Panc1 (cell line): ENCODE results near the gene TMEM253. TPM values are rescaled to one million over a fixed set of nuclear protein-coding genes. Genes with fewer than 3 reads are reported as not detected.

Experiments
- ATAC-seq: fragments of 200-7000 bp; cut with Tn5 transposase; 2 replicates; pipeline ENCODE4 v1.9.1; 2020; ENCODE audit warnings: mild to moderate bottlenecking, moderate library complexity
- BruUV-seq: library from RNA; stranded (reverse); fragments of 400-500 nt; replicated peaks from 2 replicates; lab custom pipeline; 2021; lab: Mats Ljungman, UMichigan
- CTCF ChIA-PET: fragments of 300-600 bp; sonication (Branson Sonifier 250); formaldehyde crosslinking; loops from one replicate; lab custom pipeline; 2022; ENCODE audit warnings: antibody characterized with exemption; lab: Charles Lee
- POLR2A ChIA-PET: fragments of 300-600 bp; sonication (Branson Sonifier 250); formaldehyde crosslinking; loops from one replicate; lab custom pipeline; 2022; ENCODE audit warnings: antibody characterized with exemption; lab: Charles Lee
- DNase-seq: peaks from one replicate; pipeline ENCODE4 v3.0.0-alpha.2; 2010; ENCODE audit warnings: low read depth, low spot score
- H3K27ac ChIP-seq: 2 replicates; pipeline ENCODE4 v1.5.1; 2011; ENCODE audit warnings: mild to moderate bottlenecking, low read length, inconsistent platforms
- H3K27me3 ChIP-seq: fragments of 200-500 bp; sonication (Bioruptor generic); 2 replicates; pipeline ENCODE4 v1.6.0; 2014; ENCODE audit warnings: low read length, inconsistent platforms; ENCODE audit not compliant: control insufficient read depth, insufficient read depth
- H3K36me3 ChIP-seq: fragments of 200-500 bp; sonication (Bioruptor generic); 2 replicates; pipeline ENCODE4 v1.5.1; 2014; ENCODE audit warnings: inconsistent platforms, mild to moderate bottlenecking, low read length, moderate library complexity; ENCODE audit not compliant: control insufficient read depth, insufficient read depth
- H3K4me1 ChIP-seq: 2 replicates; pipeline ENCODE4 v1.5.1; 2011; ENCODE audit warnings: inconsistent platforms, mild to moderate bottlenecking, low read length, moderate library complexity; ENCODE audit not compliant: control insufficient read depth, insufficient read depth
- H3K4me3 ChIP-seq, 2 experiments: 2 replicates each; pipeline ENCODE4 v1.5.1; 2011 to 2012; ENCODE audit warnings: low read depth in 2 of 2, low read length in 2 of 2, mild to moderate bottlenecking in 2 of 2, inconsistent platforms in 1 of 2, moderate library complexity in 1 of 2
- H3K9me3 ChIP-seq: fragments of 200-500 bp; sonication (Bioruptor generic); 2 replicates; pipeline ENCODE4 v1.5.1; 2014; ENCODE audit warnings: low read depth, mild to moderate bottlenecking, inconsistent platforms, low read length, moderate library complexity; ENCODE audit not compliant: control insufficient read depth, insufficient read depth
- POLR2AphosphoS5 ChIP-seq: IDR thresholded peaks from 2 replicates; pipeline ENCODE4 v1.6.1; 2012; ENCODE audit warnings: mild to moderate bottlenecking, low read depth, low read length, moderate library complexity
- SIN3A ChIP-seq: IDR thresholded peaks from 2 replicates; pipeline ENCODE4 v1.6.1; 2012; ENCODE audit warnings: low read depth, mild to moderate bottlenecking, low read length, moderate library complexity, borderline replicate concordance; ENCODE audit not compliant: insufficient read depth
- TCF7L2 ChIP-seq: IDR thresholded peaks from 2 replicates; pipeline ENCODE4 v1.6.1; 2011; ENCODE audit warnings: mild to moderate bottlenecking, low read depth, low read length, inconsistent platforms
- in situ Hi-C: cut with HindIII; loops from 2 replicates; pipeline ENCODE4 v1.10.0; 2016; ENCODE audit warnings: low sequenced_read_pairs, low pct_unique_long_range_greater_than_20kb
- intact Hi-C: fragments of 100-400 bp; cut with micrococcal nuclease; formaldehyde crosslinking; loops from one replicate; pipeline ENCODE4 v1.10.0; 2022; ENCODE audit not compliant: unreplicated experiment
- total RNA-seq: library from RNA; stranded (reverse); gene quantifications from one replicate; pipeline ENCODE4 v1.2.1, GENCODE V29; 2021; ENCODE audit not compliant: unreplicated experiment
- TF ChIP-seq, protein P1 (sequence below): fragments of 450-650 bp; IDR thresholded peaks from 2 replicates; pipeline ENCODE4 v1.5.1; 2017; ENCODE audit warnings: mild to moderate bottlenecking
- TF ChIP-seq, protein P2 (sequence below), 2 experiments: IDR thresholded peaks; 2 replicates each; pipeline ENCODE4 v1.6.1; 2011 to 2012; ENCODE audit warnings: low read depth in 2 of 2, control low read depth in 1 of 2, low read length in 1 of 2, mild to moderate bottlenecking in 1 of 2, moderate library complexity in 1 of 2; ENCODE audit not compliant: insufficient read depth in 1 of 2

TMEM253 gene
- total RNA-seq, 1 experiment from 2014 or later = 0.33 TPM

DNA sequence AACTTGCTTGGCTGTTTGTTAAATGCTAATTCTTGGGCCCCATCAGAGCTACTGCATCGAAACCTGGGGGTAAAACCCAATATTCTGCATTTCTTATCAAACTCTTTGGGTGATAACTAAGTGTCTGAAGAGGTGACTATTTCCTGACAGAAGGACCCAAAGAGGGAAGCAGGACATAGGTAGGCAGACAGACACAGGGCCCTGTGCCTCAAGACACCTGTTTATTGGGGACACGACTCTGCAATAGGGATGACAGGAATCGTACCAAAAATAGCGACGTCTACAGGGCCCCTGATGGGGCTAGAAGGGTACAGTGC, 11.0 kb upstream of the TMEM253 start:
- BruUV-seq = no TSS peak
- no peaks in the 10 kb centered on the region for H3K36me3 ChIP-seq
- CTCF ChIA-PET = interaction anchor here (0.7 to 1.3 kb wide), 2 partner anchors 15 to 23 kb away, joined by 3 to 6 read pairs; no protein-coding TSS in a partner anchor
- POLR2A ChIA-PET = no interaction called here
- no peak overlapping the region for H3K27ac ChIP-seq
- no peak for DNase-seq
- intact Hi-C loops = no loop called here
- TF ChIP-seq SIN3A (no peak), POLR2AphosphoS5 (no peak), TCF7L2 (no peak)
- TF ChIP-seq, protein P1, sequence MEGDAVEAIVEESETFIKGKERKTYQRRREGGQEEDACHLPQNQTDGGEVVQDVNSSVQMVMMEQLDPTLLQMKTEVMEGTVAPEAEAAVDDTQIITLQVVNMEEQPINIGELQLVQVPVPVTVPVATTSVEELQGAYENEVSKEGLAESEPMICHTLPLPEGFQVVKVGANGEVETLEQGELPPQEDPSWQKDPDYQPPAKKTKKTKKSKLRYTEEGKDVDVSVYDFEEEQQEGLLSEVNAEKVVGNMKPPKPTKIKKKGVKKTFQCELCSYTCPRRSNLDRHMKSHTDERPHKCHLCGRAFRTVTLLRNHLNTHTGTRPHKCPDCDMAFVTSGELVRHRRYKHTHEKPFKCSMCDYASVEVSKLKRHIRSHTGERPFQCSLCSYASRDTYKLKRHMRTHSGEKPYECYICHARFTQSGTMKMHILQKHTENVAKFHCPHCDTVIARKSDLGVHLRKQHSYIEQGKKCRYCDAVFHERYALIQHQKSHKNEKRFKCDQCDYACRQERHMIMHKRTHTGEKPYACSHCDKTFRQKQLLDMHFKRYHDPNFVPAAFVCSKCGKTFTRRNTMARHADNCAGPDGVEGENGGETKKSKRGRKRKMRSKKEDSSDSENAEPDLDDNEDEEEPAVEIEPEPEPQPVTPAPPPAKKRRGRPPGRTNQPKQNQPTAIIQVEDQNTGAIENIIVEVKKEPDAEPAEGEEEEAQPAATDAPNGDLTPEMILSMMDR = no peak
- TF ChIP-seq, protein P2, sequence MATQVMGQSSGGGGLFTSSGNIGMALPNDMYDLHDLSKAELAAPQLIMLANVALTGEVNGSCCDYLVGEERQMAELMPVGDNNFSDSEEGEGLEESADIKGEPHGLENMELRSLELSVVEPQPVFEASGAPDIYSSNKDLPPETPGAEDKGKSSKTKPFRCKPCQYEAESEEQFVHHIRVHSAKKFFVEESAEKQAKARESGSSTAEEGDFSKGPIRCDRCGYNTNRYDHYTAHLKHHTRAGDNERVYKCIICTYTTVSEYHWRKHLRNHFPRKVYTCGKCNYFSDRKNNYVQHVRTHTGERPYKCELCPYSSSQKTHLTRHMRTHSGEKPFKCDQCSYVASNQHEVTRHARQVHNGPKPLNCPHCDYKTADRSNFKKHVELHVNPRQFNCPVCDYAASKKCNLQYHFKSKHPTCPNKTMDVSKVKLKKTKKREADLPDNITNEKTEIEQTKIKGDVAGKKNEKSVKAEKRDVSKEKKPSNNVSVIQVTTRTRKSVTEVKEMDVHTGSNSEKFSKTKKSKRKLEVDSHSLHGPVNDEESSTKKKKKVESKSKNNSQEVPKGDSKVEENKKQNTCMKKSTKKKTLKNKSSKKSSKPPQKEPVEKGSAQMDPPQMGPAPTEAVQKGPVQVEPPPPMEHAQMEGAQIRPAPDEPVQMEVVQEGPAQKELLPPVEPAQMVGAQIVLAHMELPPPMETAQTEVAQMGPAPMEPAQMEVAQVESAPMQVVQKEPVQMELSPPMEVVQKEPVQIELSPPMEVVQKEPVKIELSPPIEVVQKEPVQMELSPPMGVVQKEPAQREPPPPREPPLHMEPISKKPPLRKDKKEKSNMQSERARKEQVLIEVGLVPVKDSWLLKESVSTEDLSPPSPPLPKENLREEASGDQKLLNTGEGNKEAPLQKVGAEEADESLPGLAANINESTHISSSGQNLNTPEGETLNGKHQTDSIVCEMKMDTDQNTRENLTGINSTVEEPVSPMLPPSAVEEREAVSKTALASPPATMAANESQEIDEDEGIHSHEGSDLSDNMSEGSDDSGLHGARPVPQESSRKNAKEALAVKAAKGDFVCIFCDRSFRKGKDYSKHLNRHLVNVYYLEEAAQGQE (IDR thresholded peaks at IDR 0.05; ENCODE audit: insufficient read depth in 1 of 2, low read depth in 2 of 2, low read length in 1 of 2) = no peak
- no peak for ATAC-seq
- in situ Hi-C loops = no loop called here
- H3K4me1 ChIP-seq = no peaks in the 10 kb centered on the region; the same call in 1 of the 2 replicates
- no peaks in the 10 kb centered on the region for H3K9me3 ChIP-seq
- no peaks in the 10 kb centered on the region for H3K27me3 ChIP-seq
- H3K4me3 ChIP-seq = no peak overlapping the region

DNA sequence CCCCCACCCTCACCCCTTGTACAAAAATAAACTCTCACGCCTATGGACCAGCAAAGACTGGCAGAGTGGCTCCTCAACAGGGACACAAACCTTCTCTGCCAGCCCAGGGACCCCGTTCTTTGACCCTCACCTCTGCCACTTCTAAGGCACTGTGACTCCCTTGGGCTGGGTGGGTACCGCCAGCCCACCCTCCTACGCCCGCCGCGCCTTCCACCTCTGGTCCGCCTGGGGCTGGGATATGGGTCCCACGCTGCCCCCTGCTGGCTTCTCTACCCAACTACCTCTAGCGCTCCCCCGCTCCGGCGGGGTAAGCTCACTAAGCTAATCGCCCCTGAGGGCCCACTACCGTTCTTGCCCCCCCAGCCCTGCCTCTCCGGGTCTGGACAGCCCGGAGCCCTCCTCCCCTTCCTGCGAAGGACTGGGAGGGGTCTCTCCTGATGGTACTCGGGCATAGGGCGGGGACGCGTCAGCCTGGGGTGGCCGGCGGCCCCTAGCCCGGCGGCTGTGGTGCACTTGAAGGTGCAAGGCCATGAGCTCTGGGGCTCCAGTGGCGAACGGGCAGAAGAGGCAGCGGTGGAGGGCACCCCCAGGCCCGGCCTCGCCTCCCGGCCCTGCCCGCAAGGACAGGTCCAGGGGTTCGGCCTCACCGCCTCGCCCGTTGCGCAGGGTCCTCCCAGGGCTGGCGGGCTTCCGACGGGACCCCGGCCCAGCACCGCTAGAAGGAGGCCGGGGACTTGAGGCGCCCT, 10.5 kb upstream of the TMEM253 start:
- ATAC-seq (no peak), DNase-seq (no peak)
- BruUV-seq = no TSS peak
- Histone ChIP-seq H3K27me3 (no peaks in the 10 kb centered on the region), H3K4me3 (no peak overlapping the region), H3K36me3 (no peaks in the 10 kb centered on the region), H3K27ac (no peak overlapping the region), H3K9me3 (no peaks in the 10 kb centered on the region), H3K4me1 (no peaks in the 10 kb centered on the region; the same call in 1 of the 2 replicates)
- TF ChIP-seq, protein P1 = peak; percentile 70
- TF ChIP-seq TCF7L2 = no peak
- ChIA-PET CTCF (interaction anchor here (0.8 to 1.3 kb wide), 2 partner anchors 14 to 76 kb away, joined by 3 to 6 read pairs; no protein-coding TSS in a partner anchor), POLR2A (no interaction called here)
- in situ Hi-C loops (no loop called here), intact Hi-C loops (no loop called here)
